ENCODE results near the gene ANTXRL. TPM values are rescaled to one million over a fixed set of nuclear protein-coding genes. Genes with fewer than 3 reads are reported as not detected.
A peak's percentile ranks its signal among the peaks of the same experiment; 100 is the strongest.
"Not testable (repeated sequence)": the region's sequence is repeated elsewhere in the genome, so short reads cannot be mapped to it uniquely, and the experiment has no call there.

ANTXRL gene
- total RNA-seq, 4 donors from 2014 or later: not detected

DNA sequence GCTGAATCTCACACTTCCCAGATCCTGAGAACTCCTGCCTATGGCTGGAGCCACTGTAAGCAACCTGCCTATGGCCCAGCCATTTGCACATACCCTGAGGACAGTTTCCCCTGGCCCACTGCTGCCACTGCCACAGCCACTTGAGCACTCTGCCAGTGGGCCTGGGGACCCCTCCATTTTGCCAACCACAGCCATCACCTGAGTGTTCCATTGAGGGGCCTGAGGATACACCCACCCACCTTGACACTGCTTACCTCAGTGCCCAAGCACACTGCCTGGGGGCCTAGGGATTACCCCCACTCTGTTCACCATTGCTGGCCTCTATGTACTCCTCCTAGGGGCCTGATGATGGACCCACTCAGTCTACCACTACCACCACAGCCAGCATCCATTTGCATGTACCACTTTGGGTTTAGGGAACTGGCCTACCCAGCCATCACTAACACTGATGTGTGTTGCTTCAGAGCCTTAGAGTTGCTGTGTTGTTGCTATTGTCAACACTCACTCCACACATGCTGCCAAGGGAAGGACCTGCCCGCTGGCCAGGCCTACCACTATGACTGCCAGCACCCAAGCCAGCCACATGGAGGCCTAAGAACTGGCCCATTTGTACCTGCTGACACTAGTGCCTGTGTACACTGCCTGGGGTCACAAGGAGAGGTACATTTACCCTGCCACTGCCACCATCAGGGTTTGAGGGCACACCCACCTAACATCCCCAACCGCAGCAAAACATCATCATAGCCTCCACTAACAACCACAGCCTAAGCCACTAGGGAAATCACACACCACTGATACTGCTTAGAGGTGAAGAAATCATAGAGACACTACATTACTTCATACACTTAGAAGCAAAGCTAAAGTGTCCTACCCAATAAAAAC, 45.9 kb upstream of the ANTXRL start:
- peaks cover 0 to 9% (median 0%) of the 10 kb centered on the region in 3 donors for H3K9me3 ChIP-seq
- H3K36me3 ChIP-seq: no peaks in the 10 kb centered on the region
- no peak overlapping the region for H3K4me3 ChIP-seq
- peaks cover 4% of the 10 kb centered on the region for H3K27me3 ChIP-seq
- TF ChIP-seq POLR2AphosphoS5 (IDR thresholded peaks at IDR 0.05) (no peak), POLR2A (IDR thresholded peaks at IDR 0.05) (no peak), EP300 (IDR thresholded peaks at IDR 0.05) (no peak)
- TF ChIP-seq, protein P1, sequence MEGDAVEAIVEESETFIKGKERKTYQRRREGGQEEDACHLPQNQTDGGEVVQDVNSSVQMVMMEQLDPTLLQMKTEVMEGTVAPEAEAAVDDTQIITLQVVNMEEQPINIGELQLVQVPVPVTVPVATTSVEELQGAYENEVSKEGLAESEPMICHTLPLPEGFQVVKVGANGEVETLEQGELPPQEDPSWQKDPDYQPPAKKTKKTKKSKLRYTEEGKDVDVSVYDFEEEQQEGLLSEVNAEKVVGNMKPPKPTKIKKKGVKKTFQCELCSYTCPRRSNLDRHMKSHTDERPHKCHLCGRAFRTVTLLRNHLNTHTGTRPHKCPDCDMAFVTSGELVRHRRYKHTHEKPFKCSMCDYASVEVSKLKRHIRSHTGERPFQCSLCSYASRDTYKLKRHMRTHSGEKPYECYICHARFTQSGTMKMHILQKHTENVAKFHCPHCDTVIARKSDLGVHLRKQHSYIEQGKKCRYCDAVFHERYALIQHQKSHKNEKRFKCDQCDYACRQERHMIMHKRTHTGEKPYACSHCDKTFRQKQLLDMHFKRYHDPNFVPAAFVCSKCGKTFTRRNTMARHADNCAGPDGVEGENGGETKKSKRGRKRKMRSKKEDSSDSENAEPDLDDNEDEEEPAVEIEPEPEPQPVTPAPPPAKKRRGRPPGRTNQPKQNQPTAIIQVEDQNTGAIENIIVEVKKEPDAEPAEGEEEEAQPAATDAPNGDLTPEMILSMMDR (IDR thresholded peaks at IDR 0.05): no peak
- no CpG with 5 or more reads among the region's 2 CpGs for WGBS, 2 donors (ENCODE audit: low coverage in 1 of 2)
- no peak overlapping the region for H3K27ac ChIP-seq
- ATAC-seq: no peak
- no peaks in the 10 kb centered on the region for H3K4me1 ChIP-seq

DNA sequence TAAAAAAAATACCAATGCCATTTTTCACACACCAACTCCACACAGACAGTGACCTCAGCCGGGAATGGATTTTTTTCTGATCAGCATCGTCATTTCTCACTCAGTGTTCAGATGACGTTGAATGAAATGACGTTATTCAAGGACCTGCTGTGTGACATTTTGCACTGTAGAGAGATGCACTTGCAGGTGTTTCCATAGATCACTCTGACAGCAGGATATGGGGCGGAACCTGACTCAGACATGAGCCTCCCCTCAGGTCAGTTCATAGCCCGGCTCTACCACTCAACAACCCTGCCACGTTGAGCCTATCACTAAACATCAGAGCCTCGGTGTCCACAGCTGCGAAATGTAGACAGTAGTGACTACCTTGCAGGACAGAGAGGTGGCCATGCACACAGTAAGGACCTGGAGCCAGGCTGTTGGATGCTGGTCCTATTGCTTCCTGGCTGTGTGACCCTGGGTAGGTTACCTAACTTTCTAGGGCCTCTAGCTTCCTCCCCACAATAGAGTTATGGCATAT, 41.4 kb upstream of the ANTXRL start:
- no peak overlapping the region for H3K4me3 ChIP-seq
- no peaks in the 10 kb centered on the region for H3K27me3 ChIP-seq
- no peak overlapping the region for H3K27ac ChIP-seq
- WGBS, 2 donors (ENCODE audit: low coverage in 1 of 2): 68 to 84% methylated on average over 4 of the region's 9 CpGs
- H3K9me3 ChIP-seq: peaks cover 0 to 9% (median 0%) of the 10 kb centered on the region in 3 donors
- no peak for ATAC-seq
- H3K36me3 ChIP-seq: no peaks in the 10 kb centered on the region
- no peak for TF ChIP-seq EP300 (IDR thresholded peaks at IDR 0.05)
- no peak for TF ChIP-seq POLR2AphosphoS5 (IDR thresholded peaks at IDR 0.05)
- TF ChIP-seq POLR2A (IDR thresholded peaks at IDR 0.05): no peak
- TF ChIP-seq, protein P1 (IDR thresholded peaks at IDR 0.05): no peak
- H3K4me1 ChIP-seq: no peaks in the 10 kb centered on the region

DNA sequence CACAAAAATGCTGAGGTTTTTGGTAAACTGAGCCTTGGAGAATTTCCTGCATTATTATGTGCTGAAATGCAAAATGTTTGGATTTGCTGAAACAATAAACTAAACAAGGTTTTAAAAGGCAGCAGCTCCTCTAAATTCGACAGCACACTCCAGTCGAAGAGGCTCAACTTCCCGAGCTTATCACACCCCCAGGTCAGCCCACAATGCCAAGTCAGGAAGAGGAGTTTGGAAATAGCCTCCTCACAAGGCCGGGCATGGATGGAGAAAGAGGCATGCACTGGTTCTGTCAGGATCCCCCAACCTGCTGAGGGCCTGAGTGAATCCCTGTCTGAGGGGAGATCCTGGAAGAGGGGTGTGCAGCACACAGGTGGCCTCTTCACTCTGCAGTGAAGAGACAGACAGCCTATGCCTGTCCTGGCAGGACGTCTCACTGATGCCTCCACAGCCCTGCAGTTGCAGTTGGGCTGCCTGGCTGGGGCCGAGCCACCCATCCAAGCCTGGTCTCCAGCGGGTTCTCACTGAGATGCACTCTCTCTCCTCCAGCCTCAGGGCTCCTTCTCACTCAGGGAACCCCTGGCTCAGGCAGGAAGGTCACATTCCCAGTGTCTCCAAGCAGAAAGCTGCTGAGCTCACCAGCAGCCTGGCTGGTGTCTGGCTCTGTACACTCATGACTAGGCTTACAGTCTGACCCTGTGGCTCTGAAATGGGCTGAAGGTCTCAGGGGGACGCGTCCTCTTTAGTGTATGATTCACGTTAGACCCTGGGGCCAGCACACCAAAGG, 40.2 kb upstream of the ANTXRL start:
- not testable (repeated sequence) for H3K27me3 ChIP-seq, ATAC-seq, H3K4me3 ChIP-seq, H3K9me3 ChIP-seq, H3K27ac ChIP-seq, H3K4me1 ChIP-seq, H3K36me3 ChIP-seq
- 80 to 92% methylated on average over 3 of the region's 10 CpGs for WGBS, 2 donors (ENCODE audit: low coverage in 1 of 2)

DNA sequence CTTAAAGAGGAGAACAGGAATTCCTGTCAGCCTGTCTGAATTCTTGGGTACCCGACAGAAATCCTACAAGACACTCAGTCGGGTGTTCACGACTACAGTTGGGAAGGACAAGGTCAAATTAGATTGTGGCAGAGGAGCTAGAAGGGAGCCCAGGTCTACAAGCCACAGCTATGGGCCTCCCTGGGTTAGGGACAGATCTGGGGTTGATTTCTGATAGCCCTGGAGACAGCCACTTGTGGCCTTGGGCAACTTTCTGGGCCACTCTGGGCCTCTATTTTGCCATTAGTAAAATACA, 39.7 kb upstream of the ANTXRL start:
- Histone ChIP-seq H3K27ac (no peak overlapping the region), H3K4me3 (no peak overlapping the region), H3K9me3 (peaks cover 0 to 5% (median 0%) of the 10 kb centered on the region in 3 donors), H3K4me1 (no peaks in the 10 kb centered on the region), H3K27me3 (no peaks in the 10 kb centered on the region), H3K36me3 (no peaks in the 10 kb centered on the region)
- TF ChIP-seq EP300 (IDR thresholded peaks at IDR 0.05): no peak
- TF ChIP-seq, protein P1 (IDR thresholded peaks at IDR 0.05): no peak
- no peak for TF ChIP-seq POLR2A (IDR thresholded peaks at IDR 0.05)
- TF ChIP-seq POLR2AphosphoS5 (IDR thresholded peaks at IDR 0.05): no peak
- ATAC-seq: no peak
- 92% methylated on average over 2 of the region's 3 CpGs; no CpG with 5 or more reads in 1 of the 2 donors for WGBS, 2 donors (ENCODE audit: low coverage in 1 of 2)

DNA sequence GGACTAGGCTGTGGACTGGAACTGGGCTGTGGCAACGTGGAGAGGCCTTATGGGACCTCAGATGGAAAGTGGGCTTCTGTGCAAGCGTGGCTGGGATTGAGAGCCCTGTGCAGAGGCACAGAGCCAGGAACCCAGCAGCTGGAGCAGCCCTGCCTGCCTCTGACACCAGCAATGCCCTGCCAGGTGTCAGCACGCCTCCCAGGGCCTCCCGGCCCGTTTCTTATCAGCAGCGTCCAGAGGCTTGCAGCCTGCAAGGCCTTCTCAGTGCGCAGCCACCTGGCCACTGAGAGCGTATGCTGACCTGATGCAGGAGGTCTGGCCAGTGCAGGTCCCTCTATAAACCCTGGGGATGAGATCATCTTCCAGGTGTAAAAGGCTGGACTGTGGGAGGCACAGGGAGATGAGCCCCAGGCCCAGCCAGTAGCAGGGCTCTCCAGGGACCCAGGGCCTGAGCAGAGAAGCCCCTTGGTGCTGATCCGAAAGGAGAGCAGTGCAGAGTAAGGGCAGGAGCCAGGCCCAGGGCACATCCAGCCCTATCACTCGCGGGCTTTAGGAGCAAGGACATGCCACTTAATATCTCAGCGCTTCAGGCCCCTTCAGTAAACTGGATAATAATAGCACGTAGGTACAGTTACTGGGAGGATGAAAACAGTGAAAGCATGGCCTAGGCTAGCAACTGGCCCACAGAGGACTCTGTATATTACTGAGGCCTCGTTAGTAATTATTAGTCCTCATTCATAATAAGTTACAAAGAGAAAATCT, 38.8 kb upstream of the ANTXRL start:
- Histone ChIP-seq H3K27ac (no peak overlapping the region), H3K9me3 (no peaks in the 10 kb centered on the region), H3K36me3 (no peaks in the 10 kb centered on the region), H3K27me3 (no peaks in the 10 kb centered on the region), H3K4me3 (no peak overlapping the region), H3K4me1 (no peaks in the 10 kb centered on the region)
- no peak for TF ChIP-seq POLR2A (IDR thresholded peaks at IDR 0.05)
- TF ChIP-seq POLR2AphosphoS5 (IDR thresholded peaks at IDR 0.05): no peak
- TF ChIP-seq, protein P1 (IDR thresholded peaks at IDR 0.05): no peak
- TF ChIP-seq EP300 (IDR thresholded peaks at IDR 0.05): no peak
- WGBS, 2 donors (ENCODE audit: low coverage in 1 of 2): 73 to 92% methylated on average over 2 of the region's 14 CpGs
- peak; percentile 19 for ATAC-seq
